ENCODE measurements around the gene PPP1R26.

- TF ChIP-seq FOXM1 (IDR thresholded peaks at IDR 0.05; ENCODE audit: low read depth) (no peak), CTCF (IDR thresholded peaks at IDR 0.05) (no peak), USF2 (IDR thresholded peaks at IDR 0.05; ENCODE audit: borderline replicate concordance, low read depth, low read length) (no peak), REST (IDR thresholded peaks at IDR 0.05; ENCODE audit: low read depth, low read length) (no peak), SIN3A (IDR thresholded peaks at IDR 0.05; ENCODE audit: borderline replicate concordance, low read depth, low read length) (no peak), JUND (IDR thresholded peaks at IDR 0.05) (no peak), USF1 (IDR thresholded peaks at IDR 0.05; ENCODE audit: borderline replicate concordance, low read depth) (no peak), POLR2AphosphoS5 (IDR thresholded peaks at IDR 0.05; ENCODE audit: low read depth, low read length) (no peak), MXI1 (IDR thresholded peaks at IDR 0.05; ENCODE audit: low read depth, low read length) (no peak), EP300 (IDR thresholded peaks at IDR 0.05; ENCODE audit: borderline replicate concordance in 1 of 2, low read depth in 1 of 2, low read length in 1 of 2) (no peak), GATA2 (CRISPR knock-in tag; IDR thresholded peaks at IDR 0.05) (no peak)
These were observed 6.9 kb downstream of the PPP1R26 start for GRCh38 chr9:135486267-135487065.
